GM21576 (cell line): ENCODE results near the gene SPOCK1.

Experiments used
- ATAC-seq: cut with Tn5 transposase; IDR thresholded peaks from one replicate; pipeline ENCODE4 v1.9.1; 2021; ENCODE audit warnings: mild to moderate bottlenecking, moderate library complexity; ENCODE audit not compliant: unreplicated experiment

Gene SPOCK1

GRCh38 chr5:137206030-137206715 is 293.0 kb downstream of the SPOCK1 start:
- no peak for ATAC-seq

GRCh38 chr5:137205231-137206027 is 293.7 kb downstream of the SPOCK1 start:
- no peak for ATAC-seq

GRCh38 chr5:137203011-137203632 is 296.0 kb downstream of the SPOCK1 start:
- no peak for ATAC-seq

- no peak for ATAC-seq
Observed at GRCh38 chr5:137201876-137202275, 297.2 kb downstream of the SPOCK1 start.

GRCh38 chr5:137200906-137201700 is 298.0 kb downstream of the SPOCK1 start:
- no peak for ATAC-seq

- ATAC-seq, result no peak
Observed at GRCh38 chr5:137199966-137200365, 299.2 kb downstream of the SPOCK1 start.

- ATAC-seq, result no peak
Observed at GRCh38 chr5:137199201-137199600, 299.9 kb downstream of the SPOCK1 start.

GRCh38 chr5:137195483-137195882 is 303.6 kb downstream of the SPOCK1 start:
- ATAC-seq, result no peak

- no peak for ATAC-seq
Observed at GRCh38 chr5:137194300-137194699, 304.8 kb downstream of the SPOCK1 start.

GRCh38 chr5:137192293-137192743 is 306.8 kb downstream of the SPOCK1 start:
- ATAC-seq, result no peak

- no peak for ATAC-seq
Observed at GRCh38 chr5:137191179-137191578, 307.9 kb downstream of the SPOCK1 start.

GRCh38 chr5:137190441-137190840 is 308.7 kb downstream of the SPOCK1 start:
- no peak for ATAC-seq

- ATAC-seq, result no peak
Observed at GRCh38 chr5:137190031-137190430, 309.1 kb downstream of the SPOCK1 start.

GRCh38 chr5:137188566-137188965 is 310.6 kb downstream of the SPOCK1 start:
- no peak for ATAC-seq

- no peak for ATAC-seq
Observed at GRCh38 chr5:137186759-137187461, 312.2 kb downstream of the SPOCK1 start.

GRCh38 chr5:137185193-137185592 is 313.9 kb downstream of the SPOCK1 start:
- ATAC-seq, result no peak

GRCh38 chr5:137184734-137185133 is 314.4 kb downstream of the SPOCK1 start:
- no peak for ATAC-seq

- no peak for ATAC-seq
Observed at GRCh38 chr5:137182576-137182975, 316.6 kb downstream of the SPOCK1 start.

- ATAC-seq, result no peak
Observed at GRCh38 chr5:137181667-137182066, 317.5 kb downstream of the SPOCK1 start.

GRCh38 chr5:137179203-137179602 is 319.9 kb downstream of the SPOCK1 start:
- ATAC-seq, result no peak
